Adipocyte (in vitro differentiated cells): ENCODE data around the gene SCN1A.
"Not testable (repeated sequence)": the region's sequence is repeated elsewhere in the genome, so short reads cannot be mapped to it uniquely, and the experiment has no call there.

Source experiments
- DNase-seq: peaks from one replicate; pipeline ENCODE4 v3.0.0-alpha.2; 2015; ENCODE audit warnings: low read depth
- H3K27me3 ChIP-seq: replicated peaks from 2 replicates; pipeline ENCODE4 v1.7.0; 2013; ENCODE audit warnings: mild to moderate bottlenecking, low read length, moderate library complexity; ENCODE audit not compliant: control insufficient read depth, insufficient read depth
- H3K36me3 ChIP-seq: 2 replicates; pipeline ENCODE4 v1.7.0; 2013; ENCODE audit warnings: low read length, mild to moderate bottlenecking, moderate library complexity; ENCODE audit not compliant: control insufficient read depth, insufficient read depth, severe bottlenecking
- H3K4me1 ChIP-seq: 2 replicates; pipeline ENCODE4 v1.7.0; 2013; ENCODE audit warnings: mild to moderate bottlenecking, low read length, moderate library complexity; ENCODE audit not compliant: control insufficient read depth, insufficient read depth
- H3K4me3 ChIP-seq: 2 replicates; pipeline ENCODE4 v1.7.0; 2013; ENCODE audit warnings: mild to moderate bottlenecking, low read length, moderate library complexity
- H3K9ac ChIP-seq: 2 replicates; pipeline ENCODE4 v1.7.0; 2013; ENCODE audit warnings: mild to moderate bottlenecking, low read length, moderate library complexity
- H3K9me3 ChIP-seq: 2 replicates; pipeline ENCODE4 v1.7.0; 2013; ENCODE audit warnings: mild to moderate bottlenecking, low read length, moderate library complexity; ENCODE audit not compliant: control insufficient read depth

The SCN1A gene

DNA sequence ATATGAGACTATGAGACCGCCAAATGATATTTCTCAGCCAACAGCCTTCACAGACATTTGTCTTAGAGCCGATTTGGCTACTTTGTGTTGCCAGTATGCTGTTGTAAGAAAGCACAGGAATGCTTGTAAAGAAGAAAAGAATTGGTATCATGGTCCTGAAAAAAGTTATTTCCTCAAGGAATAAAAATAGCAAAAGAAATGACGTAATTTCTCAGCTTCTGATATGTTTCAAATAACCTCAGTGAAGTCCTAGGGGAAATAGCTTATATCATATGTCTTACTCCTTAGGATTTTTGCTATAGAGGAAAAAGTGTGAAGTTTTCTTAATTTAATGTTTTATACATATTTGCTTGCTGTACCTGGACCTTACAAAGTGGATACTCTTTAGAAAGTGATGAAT, 23.0 kb downstream of the SCN1A start:
- DNase-seq = no peak
- Histone ChIP-seq H3K9ac (no peak overlapping the region), H3K36me3 (no peaks in the 10 kb centered on the region), H3K4me1 (no peaks in the 10 kb centered on the region), H3K9me3 (no peaks in the 10 kb centered on the region), H3K4me3 (no peak overlapping the region), H3K27me3 (no peaks in the 10 kb centered on the region)

DNA sequence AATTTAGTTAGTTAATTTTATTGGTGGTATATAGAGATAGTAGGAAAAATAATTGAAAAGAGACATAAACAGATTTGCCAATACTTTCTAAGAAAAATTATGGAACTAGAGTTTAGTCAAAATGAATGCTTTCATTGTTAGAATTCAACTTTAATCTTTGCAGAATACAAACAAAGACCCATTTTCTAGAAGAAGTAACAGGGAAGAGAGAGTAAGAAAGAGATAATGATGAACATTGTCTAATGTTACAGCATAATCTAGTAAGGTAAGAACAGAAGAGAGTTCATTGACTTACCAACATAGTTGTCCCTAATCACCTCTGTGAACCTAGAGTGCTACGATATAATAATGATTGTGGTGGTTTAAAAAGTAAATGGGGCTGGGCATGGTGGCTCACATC, 23.7 kb downstream of the SCN1A start:
- H3K27me3 ChIP-seq = no peaks in the 10 kb centered on the region
- H3K9me3 ChIP-seq = no peaks in the 10 kb centered on the region
- no peaks in the 10 kb centered on the region for H3K4me1 ChIP-seq
- H3K4me3 ChIP-seq = no peak overlapping the region
- no peaks in the 10 kb centered on the region for H3K36me3 ChIP-seq
- H3K9ac ChIP-seq = no peak overlapping the region
- DNase-seq = no peak

DNA sequence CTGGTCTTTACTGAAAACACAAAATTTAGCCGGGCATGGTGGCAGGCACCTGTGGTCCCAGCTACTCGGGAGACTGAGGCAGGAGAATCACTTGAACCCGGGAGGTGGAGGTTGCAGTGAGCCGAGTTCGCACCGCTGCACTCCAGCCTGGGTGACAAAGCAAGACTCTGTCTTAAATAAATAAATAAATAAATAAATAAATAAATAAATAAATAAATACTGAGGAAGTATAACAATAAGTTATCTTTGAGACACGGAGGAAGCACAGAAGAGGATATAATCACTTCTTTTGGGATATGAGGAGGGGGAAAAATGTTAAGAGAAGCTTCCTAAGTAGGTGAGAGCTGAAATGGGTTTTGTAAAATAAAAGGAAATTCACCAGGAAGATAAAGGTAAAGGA, 24.5 kb downstream of the SCN1A start:
- not testable (repeated sequence) for H3K4me1 ChIP-seq, DNase-seq, H3K9ac ChIP-seq, H3K4me3 ChIP-seq, H3K36me3 ChIP-seq, H3K27me3 ChIP-seq, H3K9me3 ChIP-seq

DNA sequence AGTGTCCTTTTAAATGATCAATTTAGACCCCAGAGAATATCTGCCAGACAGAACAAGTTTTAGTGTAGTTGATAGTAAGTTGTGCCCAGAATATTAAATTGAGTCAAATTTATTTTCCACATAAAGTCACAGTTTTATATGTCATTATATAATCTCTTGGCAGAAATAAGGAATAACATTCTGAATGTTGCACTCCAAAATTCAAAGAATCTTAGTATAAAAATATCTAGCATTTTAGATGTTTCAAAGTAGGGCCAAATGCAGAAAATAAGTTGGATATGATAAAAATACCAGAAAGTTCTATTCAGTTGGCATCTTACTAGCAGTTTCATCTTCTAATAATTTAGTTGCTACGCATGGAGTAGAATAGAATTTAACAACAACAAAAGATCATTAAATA, 33.5 kb downstream of the SCN1A start:
- no peak overlapping the region for H3K9ac ChIP-seq
- no peak for DNase-seq
- peaks cover 21% of the 10 kb centered on the region for H3K4me1 ChIP-seq
- H3K9me3 ChIP-seq = no peaks in the 10 kb centered on the region
- no peaks in the 10 kb centered on the region for H3K36me3 ChIP-seq
- no peaks in the 10 kb centered on the region for H3K27me3 ChIP-seq
- no peak overlapping the region for H3K4me3 ChIP-seq

DNA sequence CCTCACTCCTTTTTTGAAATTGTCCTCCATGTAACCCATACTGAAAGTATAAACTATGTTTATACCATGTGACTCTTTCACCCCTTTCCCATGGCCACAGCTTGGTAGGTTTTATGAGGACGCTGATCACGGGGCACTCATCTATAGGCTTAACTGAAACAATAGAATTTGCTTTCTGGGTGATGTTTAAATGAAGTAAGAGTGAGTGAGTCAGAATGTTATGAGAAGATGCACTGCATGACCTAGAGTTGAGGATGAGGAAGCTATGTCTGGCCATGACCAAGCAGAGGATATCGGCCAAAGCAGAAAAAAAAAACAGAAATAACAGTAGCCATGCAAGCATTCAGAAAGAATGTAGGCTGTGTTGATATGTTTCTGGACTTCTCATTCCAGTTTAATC, 34.9 kb downstream of the SCN1A start:
- H3K4me1 ChIP-seq = peaks cover 25% of the 10 kb centered on the region
- no peak overlapping the region for H3K4me3 ChIP-seq
- no peak overlapping the region for H3K9ac ChIP-seq
- DNase-seq = peak; percentile 42
- no peaks in the 10 kb centered on the region for H3K27me3 ChIP-seq
- no peaks in the 10 kb centered on the region for H3K36me3 ChIP-seq
- H3K9me3 ChIP-seq = no peaks in the 10 kb centered on the region

DNA sequence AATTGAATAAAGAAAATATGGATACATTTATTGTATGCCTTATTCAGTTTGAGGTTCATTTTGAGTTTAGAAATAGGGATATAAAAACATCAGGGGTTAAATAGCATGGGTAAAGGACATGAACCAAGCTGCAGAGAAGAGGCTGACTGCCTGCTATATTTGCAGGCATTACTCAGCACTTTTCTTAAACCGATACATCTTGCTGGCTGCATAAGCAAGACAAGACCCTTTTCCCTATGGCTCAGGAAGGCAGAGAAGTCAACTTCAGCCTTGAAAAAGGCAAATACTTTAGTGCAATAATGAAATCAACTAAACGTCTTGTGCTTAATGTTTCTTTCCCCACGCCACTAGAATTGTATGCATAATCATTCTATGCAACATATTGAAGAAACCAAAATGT, 36.4 kb downstream of the SCN1A start:
- Histone ChIP-seq H3K4me1 (peaks cover 25% of the 10 kb centered on the region), H3K9ac (no peak overlapping the region), H3K36me3 (no peaks in the 10 kb centered on the region), H3K4me3 (no peak overlapping the region), H3K27me3 (no peaks in the 10 kb centered on the region), H3K9me3 (no peaks in the 10 kb centered on the region)
- peak; percentile 4 for DNase-seq

DNA sequence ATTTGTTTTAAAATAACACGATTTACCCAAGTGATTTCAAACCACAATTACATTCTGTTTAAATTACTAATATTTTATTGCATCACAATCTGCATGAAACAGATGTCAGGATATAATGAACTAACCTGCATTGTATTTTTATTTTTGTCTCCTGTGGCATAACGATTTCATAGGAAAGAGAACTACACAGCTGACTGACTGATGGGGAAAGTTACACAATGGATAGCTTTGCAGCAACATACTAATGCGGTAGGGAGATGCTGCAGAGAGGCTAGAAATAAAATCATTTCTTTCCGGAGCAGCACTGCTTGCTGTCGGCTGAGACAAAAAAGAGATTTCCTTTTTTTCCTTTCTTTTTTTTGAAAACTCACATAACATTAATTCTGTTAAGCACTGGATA, 36.9 kb downstream of the SCN1A start:
- peak; percentile 7 for DNase-seq
- Histone ChIP-seq H3K4me1 (peaks cover 25% of the 10 kb centered on the region), H3K36me3 (no peaks in the 10 kb centered on the region), H3K4me3 (no peak overlapping the region), H3K27me3 (no peaks in the 10 kb centered on the region), H3K9me3 (no peaks in the 10 kb centered on the region), H3K9ac (no peak overlapping the region)

DNA sequence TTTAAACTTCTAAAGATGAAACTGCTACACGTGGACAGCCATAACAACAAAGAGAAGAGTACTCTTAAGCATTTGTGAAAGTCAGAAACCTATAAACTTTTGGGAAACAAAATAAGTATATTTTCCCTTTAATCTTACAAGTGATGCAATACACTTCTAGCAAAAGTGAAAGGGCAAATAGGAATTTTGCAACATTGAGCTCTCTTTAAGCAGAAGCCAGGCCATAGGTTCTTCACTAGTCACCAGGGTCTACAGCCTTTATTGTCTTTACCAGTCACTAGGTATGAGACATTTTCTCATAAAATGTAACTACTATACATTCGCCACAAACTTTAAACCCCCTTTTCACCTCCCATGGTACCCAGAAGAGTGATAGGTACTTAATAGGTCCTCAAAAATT, 37.5 kb downstream of the SCN1A start:
- DNase-seq = peak; percentile 46
- H3K27me3 ChIP-seq = no peaks in the 10 kb centered on the region
- H3K9ac ChIP-seq = no peak overlapping the region
- H3K4me3 ChIP-seq = no peak overlapping the region
- H3K9me3 ChIP-seq = no peaks in the 10 kb centered on the region
- H3K36me3 ChIP-seq = no peaks in the 10 kb centered on the region
- H3K4me1 ChIP-seq = peaks cover 25% of the 10 kb centered on the region

DNA sequence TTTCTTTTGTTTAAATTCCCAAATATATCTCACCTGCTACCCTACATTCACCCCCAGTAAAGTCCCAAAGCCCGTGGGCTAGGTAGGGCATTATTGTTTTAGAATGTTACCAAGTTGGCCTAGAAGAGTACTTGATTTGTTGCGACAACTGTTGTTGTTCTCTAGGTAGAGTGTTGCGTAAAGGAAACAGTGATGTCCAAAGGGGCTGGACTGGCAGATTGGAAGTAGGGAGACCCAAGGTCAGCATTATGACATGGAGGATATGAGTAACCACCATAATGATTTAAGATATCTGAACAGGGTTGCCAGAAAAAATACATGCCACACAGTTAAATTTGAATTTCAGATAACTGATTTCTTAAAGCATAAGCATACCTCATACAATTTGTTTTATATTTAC, 39.2 kb downstream of the SCN1A start:
- Histone ChIP-seq H3K27me3 (no peaks in the 10 kb centered on the region), H3K36me3 (no peaks in the 10 kb centered on the region), H3K9me3 (no peaks in the 10 kb centered on the region), H3K4me1 (peaks cover 25% of the 10 kb centered on the region), H3K4me3 (no peak overlapping the region), H3K9ac (no peak overlapping the region)
- DNase-seq = peak; percentile 43

DNA sequence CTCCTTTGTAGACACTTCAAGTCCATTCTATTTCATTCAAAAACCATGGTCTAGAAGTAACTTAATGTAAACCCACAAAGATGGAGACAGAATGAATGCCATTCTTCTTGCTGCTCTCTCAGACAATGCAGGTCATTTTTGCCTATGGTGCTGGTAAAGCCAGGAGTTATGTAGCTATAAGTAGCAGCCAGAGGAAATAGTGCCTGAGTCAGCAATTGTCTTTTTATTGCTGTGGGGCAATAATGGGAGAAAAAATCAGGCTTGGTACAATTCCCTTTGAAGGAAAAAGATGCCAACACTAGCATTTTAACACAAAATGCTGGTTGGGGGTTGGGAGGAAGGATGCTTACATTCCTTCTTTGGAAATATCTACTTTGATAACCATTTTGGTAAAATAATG, 43.5 kb downstream of the SCN1A start:
- Histone ChIP-seq H3K9me3 (no peaks in the 10 kb centered on the region), H3K9ac (no peak overlapping the region)
- no peak for DNase-seq

DNA sequence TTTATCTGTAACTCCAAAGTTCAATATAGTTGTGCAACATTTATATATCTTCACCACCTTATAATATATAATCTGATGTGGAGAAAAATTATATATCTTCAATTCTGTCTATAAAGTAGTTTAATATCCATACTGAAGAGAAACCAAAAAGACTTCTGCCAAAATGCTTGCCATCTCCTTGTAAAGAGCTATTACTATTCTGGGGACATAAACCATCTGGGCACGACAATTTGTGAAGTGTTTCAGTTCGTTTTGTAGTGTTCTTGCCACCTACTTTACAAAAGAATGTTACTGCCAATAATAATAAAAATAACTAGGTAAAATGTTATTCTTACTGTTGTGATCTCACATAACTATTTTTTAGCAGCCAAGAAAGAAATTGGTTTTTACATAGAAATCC, 45.1 kb downstream of the SCN1A start:
- Histone ChIP-seq H3K4me3 (no peak overlapping the region), H3K27me3 (no peaks in the 10 kb centered on the region)

More for the DNA sequence above, 43.5 kb downstream of the SCN1A start:
- Histone ChIP-seq H3K4me1 (peaks cover 4% of the 10 kb centered on the region), H3K4me3 (no peak overlapping the region), H3K27me3 (no peaks in the 10 kb centered on the region), H3K36me3 (no peaks in the 10 kb centered on the region)

DNA sequence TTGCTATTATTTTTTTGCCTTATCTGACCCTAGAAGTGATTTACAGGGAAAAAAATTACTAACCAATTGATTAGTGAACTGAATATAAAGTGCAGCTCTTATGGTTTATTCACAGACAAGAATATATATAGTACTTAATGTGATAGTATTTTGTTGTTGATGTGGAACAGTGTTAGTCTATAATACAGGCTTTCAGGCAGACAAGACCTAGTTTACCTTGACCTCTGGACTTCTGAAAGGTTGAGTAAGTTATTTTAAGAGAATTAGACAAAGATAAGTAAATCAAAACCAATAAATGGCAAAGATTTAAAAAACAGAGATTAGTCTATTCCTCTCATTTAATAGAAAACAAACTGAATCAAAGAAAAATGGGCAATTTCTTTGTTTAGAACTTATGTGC, 46.0 kb downstream of the SCN1A start:
- Histone ChIP-seq H3K36me3 (no peaks in the 10 kb centered on the region), H3K9me3 (no peaks in the 10 kb centered on the region)

More for the DNA sequence above, 45.1 kb downstream of the SCN1A start:
- no peak for DNase-seq
- H3K9ac ChIP-seq = no peak overlapping the region
- H3K9me3 ChIP-seq = no peaks in the 10 kb centered on the region
- H3K4me1 ChIP-seq = no peaks in the 10 kb centered on the region
- no peaks in the 10 kb centered on the region for H3K36me3 ChIP-seq

More for the DNA sequence above, 46.0 kb downstream of the SCN1A start:
- H3K9ac ChIP-seq = no peak overlapping the region
- H3K27me3 ChIP-seq = no peaks in the 10 kb centered on the region
- no peak for DNase-seq
- no peaks in the 10 kb centered on the region for H3K4me1 ChIP-seq
- no peak overlapping the region for H3K4me3 ChIP-seq
